Spinal cord (tissue), 10 donors: ENCODE data around the gene TTYH2. TPM values are rescaled to one million over a fixed set of nuclear protein-coding genes. Genes with fewer than 3 reads are reported as not detected.
A peak's percentile ranks its signal among the peaks of the same experiment; 100 is the strongest.

ENCODE experiments used
- DNase-seq, 6 donors: peaks; one replicate each; pipeline versions ENCODE4 v3.0.0 to v3.0.0-alpha.2; 2013 to 2015; ENCODE audit warnings: low spot score in 6 of 6, low read depth in 4 of 6
- H3K27ac ChIP-seq: one replicate; pipeline ENCODE4 v1.5.1; 2013; ENCODE audit warnings: low read depth, low read length, control low read depth
- H3K27me3 ChIP-seq: one replicate; pipeline ENCODE4 v1.6.1; 2013; ENCODE audit warnings: low read length; ENCODE audit not compliant: control insufficient read depth, insufficient read depth
- H3K36me3 ChIP-seq: one replicate; pipeline ENCODE4 v1.6.1; 2013; ENCODE audit warnings: low read length; ENCODE audit not compliant: control insufficient read depth, insufficient read depth
- H3K4me1 ChIP-seq: one replicate; pipeline ENCODE4 v1.6.1; 2013; ENCODE audit warnings: low read length; ENCODE audit not compliant: control insufficient read depth, insufficient read depth
- H3K4me3 ChIP-seq: one replicate; pipeline ENCODE4 v1.5.1; 2013; ENCODE audit warnings: low read depth, low read length, control low read depth
- H3K9me3 ChIP-seq: one replicate; pipeline ENCODE4 v1.6.1; 2013; ENCODE audit warnings: low read length; ENCODE audit not compliant: control insufficient read depth, insufficient read depth
- WGBS: methylation state at CpG from one replicate; pipeline ENCODE4 v1.1.5; 2013; ENCODE audit warnings: missing lambda C conversion rate; ENCODE audit not compliant: insufficient coverage; 5-methylcytosine and 5-hydroxymethylcytosine counted together
- long read RNA-seq, 4 donors: transcript quantifications; one replicate each; lab custom pipeline, GENCODE V29; 2026
- polyA plus RNA-seq, 2 donors: library from polyadenylated mRNA; unstranded; fragments of 120-200 nt; gene quantifications; one replicate each; pipeline ENCODE4 v1.2.1, GENCODE V29; 2013; ENCODE audit not compliant: insufficient read length in 2 of 2
- total RNA-seq, 2 donors: library from RNA; depleted of rRNA in 1 of 2; stranded (reverse); fragments of 120-200 nt in 1 of 2; fragments of >200 nt in 1 of 2; gene quantifications; one replicate each; pipeline versions ENCODE4 v1.2.3 to v1.2.4, GENCODE V29; 2013 to 2014
- donor health status: healthy.

The TTYH2 gene
- total RNA-seq (10 to 100 TPM; 25.0 to 27.5 TPM), polyA plus RNA-seq (10 to 100 TPM; 59.2 to 66.4 TPM)
- long read RNA-seq, donor 1, partial matches to known transcripts, result 6 of 14 reads
- long read RNA-seq, donor 1, other reads (novel, unspliced or antisense), result 0 of 14 reads
- long read RNA-seq, donor 2, partial matches to known transcripts, result 0 of 3 reads
- long read RNA-seq, donor 2, other reads (novel, unspliced or antisense), result 0 of 3 reads
- long read RNA-seq, donor 3, partial matches to known transcripts, result 8 of 13 reads
- long read RNA-seq, donor 3, other reads (novel, unspliced or antisense), result 0 of 13 reads
- long read RNA-seq, donor 4, transcript TTYH2-201 (14 exons, 3,490 nt), result major isoform, 5 of 6 reads
- long read RNA-seq, donor 4, partial matches to known transcripts, result 0 of 6 reads
- long read RNA-seq, donor 4, other reads (novel, unspliced or antisense), result 0 of 6 reads

- DNase-seq, result peak in 4 of 6 donors; percentile 73 to 95 (median 80)
- H3K4me1 ChIP-seq, result peaks cover 83% of the 10 kb centered on the region
- WGBS, result 2% methylated on average over 62 of the region's 62 CpGs
- H3K27ac ChIP-seq, result peak within 1 kb of the TSS; percentile 95
- no peaks in the 10 kb centered on the region for H3K9me3 ChIP-seq
- H3K27me3 ChIP-seq, result peaks cover 8% of the 10 kb centered on the region
- peaks cover 50% of the 10 kb centered on the region for H3K36me3 ChIP-seq
- H3K4me3 ChIP-seq, result peak within 1 kb of the TSS; percentile 76
Observed at GRCh38 chr17:74212913-74213791, at the start of gene TTYH2. TSS of gene TTYH2 (plus strand) at chr17:74213571. CDS start at chr17:74213588, 17 bp downstream.

GRCh38 chr17:74163836-74164235 is 49.5 kb upstream of the TTYH2 start:
- WGBS, result 93% methylated on average over 7 of the region's 7 CpGs
- DNase-seq, result no peak
- no peak overlapping the region for H3K4me3 ChIP-seq
- H3K27ac ChIP-seq, result no peak overlapping the region
- no peaks in the 10 kb centered on the region for H3K36me3 ChIP-seq
- H3K9me3 ChIP-seq, result no peaks in the 10 kb centered on the region
- peaks cover 12% of the 10 kb centered on the region for H3K4me1 ChIP-seq
- no peaks in the 10 kb centered on the region for H3K27me3 ChIP-seq

GRCh38 chr17:74164446-74165045 is 48.8 kb upstream of the TTYH2 start:
- 90% methylated on average over 7 of the region's 9 CpGs for WGBS
- Histone ChIP-seq H3K27me3 (no peaks in the 10 kb centered on the region), H3K4me3 (no peak overlapping the region), H3K27ac (no peak overlapping the region), H3K9me3 (no peaks in the 10 kb centered on the region), H3K36me3 (no peaks in the 10 kb centered on the region), H3K4me1 (peaks cover 12% of the 10 kb centered on the region)
- no peak for DNase-seq

DNA sequence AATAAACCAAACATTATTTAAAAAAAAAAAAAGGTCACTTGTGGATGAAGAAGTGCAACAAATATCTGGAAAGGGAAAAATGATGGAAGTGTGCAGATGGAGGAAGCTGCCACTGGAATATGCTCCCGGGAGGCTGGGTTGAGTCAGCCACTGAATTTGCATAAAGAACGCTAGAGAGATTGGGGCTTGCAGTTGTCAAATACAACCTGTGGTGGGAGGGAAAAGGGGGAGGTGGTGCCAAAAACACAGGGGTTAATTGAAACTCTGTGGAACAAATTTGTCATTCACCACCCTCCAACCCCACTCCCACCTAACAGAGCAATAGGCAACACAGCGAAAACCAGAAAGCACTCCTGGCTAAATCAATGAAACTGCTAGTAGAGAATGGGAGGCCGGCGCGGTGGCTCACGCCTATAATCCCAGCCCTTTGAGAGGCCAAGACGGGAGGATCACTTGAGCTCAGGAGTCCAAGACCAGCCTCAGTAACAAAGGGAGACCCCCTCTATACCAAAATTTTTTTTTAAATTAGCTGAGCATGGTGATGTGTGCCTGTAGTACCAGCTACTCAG is 47.5 kb upstream of the TTYH2 start:
- DNase-seq, result no peak
- Histone ChIP-seq H3K4me1 (peaks cover 8% of the 10 kb centered on the region), H3K27me3 (no peaks in the 10 kb centered on the region), H3K4me3 (no peak overlapping the region), H3K9me3 (no peaks in the 10 kb centered on the region), H3K27ac (no peak overlapping the region), H3K36me3 (no peaks in the 10 kb centered on the region)
- 62% methylated on average over 2 of the region's 8 CpGs for WGBS

GRCh38 chr17:74170924-74171323 is 42.4 kb upstream of the TTYH2 start:
- no peaks in the 10 kb centered on the region for H3K36me3 ChIP-seq
- no peak overlapping the region for H3K4me3 ChIP-seq
- no peak overlapping the region for H3K27ac ChIP-seq
- WGBS, result no CpG with 5 or more reads among the region's 1 CpG
- H3K9me3 ChIP-seq, result no peaks in the 10 kb centered on the region
- no peak for DNase-seq
- peaks cover 3% of the 10 kb centered on the region for H3K27me3 ChIP-seq
- peaks cover 2% of the 10 kb centered on the region for H3K4me1 ChIP-seq

DNA sequence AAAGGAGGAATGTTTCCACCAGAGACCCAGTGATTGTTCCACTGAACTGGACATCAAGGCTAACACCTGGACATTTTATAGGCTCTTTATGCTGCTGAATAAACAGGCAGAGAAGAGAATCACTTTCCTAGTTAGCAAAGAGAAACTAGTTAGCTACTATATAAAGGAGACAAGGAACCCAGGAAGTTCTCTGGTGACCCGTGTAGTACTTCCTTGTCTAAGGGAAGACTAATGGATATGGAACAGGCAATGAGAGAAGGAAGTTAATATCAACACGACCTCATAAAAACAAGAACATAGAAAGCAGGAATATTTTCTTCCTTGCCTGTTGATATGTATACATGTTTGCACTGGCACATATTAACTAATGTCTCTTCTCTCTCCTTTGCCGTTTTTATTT is 40.7 kb upstream of the TTYH2 start:
- no peak overlapping the region for H3K4me3 ChIP-seq
- no peak overlapping the region for H3K27ac ChIP-seq
- WGBS, result no CpG with 5 or more reads among the region's 3 CpGs
- H3K4me1 ChIP-seq, result peaks cover 7% of the 10 kb centered on the region
- H3K9me3 ChIP-seq, result no peaks in the 10 kb centered on the region
- H3K27me3 ChIP-seq, result peaks cover 3% of the 10 kb centered on the region
- DNase-seq, result no peak
- no peaks in the 10 kb centered on the region for H3K36me3 ChIP-seq

- H3K9me3 ChIP-seq, result no peaks in the 10 kb centered on the region
- peaks cover 3% of the 10 kb centered on the region for H3K27me3 ChIP-seq
- no peaks in the 10 kb centered on the region for H3K36me3 ChIP-seq
- peaks cover 18% of the 10 kb centered on the region for H3K4me1 ChIP-seq
- DNase-seq, result peak in 4 of 6 donors; percentile 65 to 93 (median 82)
- H3K27ac ChIP-seq, result no peak overlapping the region
- WGBS, result 80% methylated on average over 6 of the region's 10 CpGs
- H3K4me3 ChIP-seq, result no peak overlapping the region
Observed at GRCh38 chr17:74176546-74177001, 36.8 kb upstream of the TTYH2 start.

GRCh38 chr17:74177018-74177450 is 36.3 kb upstream of the TTYH2 start:
- no CpG with 5 or more reads among the region's 1 CpG for WGBS
- H3K9me3 ChIP-seq, result no peaks in the 10 kb centered on the region
- H3K4me1 ChIP-seq, result peaks cover 22% of the 10 kb centered on the region
- peaks cover 3% of the 10 kb centered on the region for H3K27me3 ChIP-seq
- no peak for DNase-seq
- H3K4me3 ChIP-seq, result no peak overlapping the region
- H3K27ac ChIP-seq, result no peak overlapping the region
- H3K36me3 ChIP-seq, result no peaks in the 10 kb centered on the region

- Histone ChIP-seq H3K36me3 (no peaks in the 10 kb centered on the region), H3K27me3 (peaks cover 3% of the 10 kb centered on the region), H3K4me1 (peaks cover 31% of the 10 kb centered on the region), H3K9me3 (no peaks in the 10 kb centered on the region), H3K4me3 (no peak overlapping the region), H3K27ac (no peak overlapping the region)
- no peak for DNase-seq
- 85% methylated on average over 4 of the region's 4 CpGs for WGBS
Observed at GRCh38 chr17:74179576-74179975, 33.8 kb upstream of the TTYH2 start.
